Activated CD8-positive, alpha-beta memory T cell treated with anti-CD3 and anti-CD28 coated beads, Interleukin-2, amount 50 U/mL, for 4 hours (primary cell): ENCODE data around the gene RAB31.

ENCODE experiments used
- DNase-seq: peaks from one replicate; pipeline ENCODE4 v3.0.0-alpha.2; 2020

RAB31 gene

DNA sequence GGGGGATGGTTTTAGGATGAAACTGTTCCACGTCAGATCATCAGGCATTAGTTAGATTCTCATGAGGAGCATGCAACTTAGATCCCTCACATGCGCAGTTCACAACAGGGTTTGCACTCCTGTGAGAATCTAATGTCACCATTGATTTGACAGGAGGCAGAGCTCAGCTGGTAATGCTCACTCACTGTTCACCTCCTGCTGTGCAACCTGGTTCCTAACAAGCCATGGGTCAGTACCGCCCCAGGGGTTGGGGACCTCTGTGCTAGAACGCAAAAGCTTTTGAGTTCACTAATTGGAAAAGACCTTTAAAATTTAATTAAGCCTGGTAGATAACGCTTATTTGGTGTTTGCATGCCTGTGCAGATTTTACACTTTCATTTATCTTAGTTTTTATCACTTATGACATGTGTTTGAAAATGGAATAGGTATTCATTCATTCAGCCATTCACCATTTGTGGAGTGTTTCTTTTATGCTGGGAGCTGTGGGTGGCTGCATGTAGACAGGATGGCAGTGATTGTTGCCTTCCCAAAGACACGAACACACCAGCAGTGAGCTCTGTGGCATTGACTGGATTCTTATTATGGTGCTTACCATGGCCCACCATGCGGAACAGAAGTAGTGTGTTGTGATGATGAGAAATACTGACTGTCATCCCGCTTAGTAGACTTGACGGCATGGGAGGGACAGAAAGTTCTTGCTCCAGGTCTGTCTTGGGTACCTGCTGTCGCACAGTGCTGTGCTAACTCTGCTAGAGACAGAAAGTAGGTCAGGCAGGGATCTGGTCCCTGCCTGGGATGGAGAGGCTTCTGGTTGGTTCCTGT is 6.4 kb downstream of the RAB31 start:
- no peak for DNase-seq

DNA sequence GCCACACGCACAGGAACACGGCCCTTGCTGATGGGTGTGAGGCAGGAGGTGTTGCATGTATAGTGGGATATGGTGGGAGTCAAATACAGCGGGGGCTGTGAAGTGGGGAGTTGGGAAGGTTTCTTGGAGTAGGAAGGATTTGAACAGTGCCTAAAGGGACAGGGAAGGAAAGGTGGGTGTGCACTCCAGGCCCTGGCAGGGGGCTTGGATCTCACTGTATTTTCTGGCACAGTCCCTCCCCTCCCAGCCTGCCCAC is 6.9 kb downstream of the RAB31 start:
- no peak for DNase-seq

DNA sequence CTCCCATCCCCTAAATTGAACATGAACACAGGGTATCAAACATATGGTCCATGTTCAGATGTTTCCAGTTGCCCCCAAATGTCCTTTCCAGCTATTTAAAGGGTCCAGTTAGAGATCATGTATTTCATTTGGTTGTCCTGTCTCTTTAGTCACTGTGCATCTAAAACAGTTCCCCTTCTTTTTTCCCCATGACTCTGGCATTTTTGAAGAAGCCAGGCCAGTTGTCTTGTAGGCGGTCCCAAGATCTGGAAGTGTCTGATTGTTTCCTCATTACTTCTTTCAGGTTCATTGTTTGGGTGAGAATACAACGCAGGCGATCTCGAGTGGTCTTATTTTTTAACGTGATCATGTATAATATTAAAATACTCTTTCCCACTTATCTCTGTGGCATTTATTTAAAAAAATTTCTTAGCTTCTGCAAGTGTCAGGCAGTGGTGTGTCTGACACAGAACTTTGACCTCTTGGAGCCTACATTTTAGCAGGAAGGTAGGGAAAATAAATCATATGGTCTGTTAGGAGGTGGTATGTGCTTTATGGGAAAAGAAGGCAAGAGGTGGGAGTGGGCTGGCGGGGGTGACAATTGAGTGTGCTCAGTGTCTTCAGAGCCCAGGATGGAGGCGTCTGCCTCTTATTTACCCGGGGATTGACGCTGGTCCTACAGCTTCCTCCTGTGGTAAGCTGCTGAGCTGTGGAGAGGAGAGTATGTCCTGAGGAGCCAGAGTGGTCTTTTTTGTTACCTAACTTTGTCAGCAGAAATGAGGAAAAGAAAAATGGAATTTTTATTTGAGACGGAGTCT is 8.1 kb downstream of the RAB31 start:
- DNase-seq, result no peak

DNA sequence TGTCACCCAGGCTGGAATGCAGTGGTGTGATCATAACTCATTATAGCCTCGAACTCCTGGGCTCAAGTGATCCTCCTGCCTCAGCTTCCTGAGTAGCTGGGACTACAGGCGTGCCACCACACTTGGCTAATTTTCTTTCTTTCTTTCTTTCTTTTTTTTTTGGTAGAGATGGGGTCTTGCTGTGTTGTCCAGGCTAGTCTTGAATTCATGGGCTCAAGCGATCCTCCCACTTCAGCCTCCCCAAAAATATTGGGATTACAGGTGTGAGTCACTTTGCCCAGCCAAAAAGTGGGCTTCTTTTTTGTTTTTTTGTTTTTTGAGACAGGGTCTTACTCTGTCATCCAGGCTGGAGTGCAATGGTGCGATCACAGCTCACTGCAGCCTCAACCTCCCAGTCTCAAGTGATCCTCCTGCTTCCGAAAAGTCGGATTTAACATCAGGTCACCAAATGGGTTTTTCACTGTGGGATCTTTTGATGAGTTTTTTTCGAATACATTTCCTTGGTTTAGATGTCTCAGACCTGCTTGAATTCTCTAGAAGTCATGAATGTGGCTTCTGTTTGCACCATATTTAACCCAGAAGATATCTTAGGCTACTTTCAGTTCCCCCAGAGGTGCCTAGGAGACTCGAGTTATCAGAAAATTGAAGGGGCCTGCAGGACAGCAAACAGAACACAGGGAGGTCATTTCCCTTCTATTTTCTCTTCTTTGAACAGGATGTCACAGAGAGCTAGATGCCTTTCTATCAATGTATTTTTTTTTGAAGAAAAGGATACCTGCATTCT is 8.9 kb downstream of the RAB31 start:
- no peak for DNase-seq

DNA sequence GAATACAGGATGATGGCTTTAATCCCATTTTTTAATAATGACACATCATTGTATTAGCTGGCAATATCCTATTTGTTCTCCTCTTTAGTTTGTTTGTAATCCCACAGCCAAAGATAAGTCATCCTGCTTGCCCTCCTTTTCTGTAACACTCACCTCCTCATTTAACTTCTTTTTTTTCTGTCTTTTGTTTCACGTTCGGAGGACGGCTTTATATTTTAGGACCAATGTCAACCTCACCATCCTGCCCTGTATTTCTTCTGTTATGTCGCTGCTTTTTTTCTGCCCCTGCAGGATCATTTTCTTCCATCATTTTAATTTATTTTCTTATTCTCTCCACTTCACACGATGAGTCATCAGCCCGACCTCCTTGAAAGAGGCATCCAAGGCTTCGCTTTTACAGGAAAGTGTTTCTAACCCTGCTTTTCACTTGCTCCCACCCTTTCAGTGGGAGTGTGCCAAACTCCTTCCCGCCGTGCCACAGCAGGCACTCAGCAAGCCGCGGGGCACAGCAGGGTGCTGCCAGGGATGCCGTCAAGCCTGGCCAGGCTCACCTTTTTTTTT is 11.4 kb downstream of the RAB31 start:
- no peak for DNase-seq

DNA sequence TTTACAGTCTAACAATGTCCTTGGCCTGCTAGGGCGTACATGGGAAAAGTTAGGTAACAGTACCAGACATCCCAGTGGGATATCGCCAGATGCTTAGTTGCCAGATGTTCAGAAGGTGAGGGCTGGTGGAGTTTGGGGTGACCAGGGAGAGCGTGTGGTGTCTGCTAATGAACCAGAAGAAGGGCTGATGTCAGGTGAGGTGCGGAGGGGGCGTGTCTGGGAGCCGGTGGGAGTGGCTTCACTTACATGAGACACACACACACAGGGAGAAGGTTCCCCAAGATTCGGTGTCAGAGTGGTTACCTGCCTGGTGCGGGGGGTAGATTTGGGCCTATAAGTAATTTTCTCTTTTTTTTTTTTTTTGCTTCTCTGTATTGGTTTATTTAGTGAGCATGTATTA is 12.2 kb downstream of the RAB31 start:
- no peak for DNase-seq

DNA sequence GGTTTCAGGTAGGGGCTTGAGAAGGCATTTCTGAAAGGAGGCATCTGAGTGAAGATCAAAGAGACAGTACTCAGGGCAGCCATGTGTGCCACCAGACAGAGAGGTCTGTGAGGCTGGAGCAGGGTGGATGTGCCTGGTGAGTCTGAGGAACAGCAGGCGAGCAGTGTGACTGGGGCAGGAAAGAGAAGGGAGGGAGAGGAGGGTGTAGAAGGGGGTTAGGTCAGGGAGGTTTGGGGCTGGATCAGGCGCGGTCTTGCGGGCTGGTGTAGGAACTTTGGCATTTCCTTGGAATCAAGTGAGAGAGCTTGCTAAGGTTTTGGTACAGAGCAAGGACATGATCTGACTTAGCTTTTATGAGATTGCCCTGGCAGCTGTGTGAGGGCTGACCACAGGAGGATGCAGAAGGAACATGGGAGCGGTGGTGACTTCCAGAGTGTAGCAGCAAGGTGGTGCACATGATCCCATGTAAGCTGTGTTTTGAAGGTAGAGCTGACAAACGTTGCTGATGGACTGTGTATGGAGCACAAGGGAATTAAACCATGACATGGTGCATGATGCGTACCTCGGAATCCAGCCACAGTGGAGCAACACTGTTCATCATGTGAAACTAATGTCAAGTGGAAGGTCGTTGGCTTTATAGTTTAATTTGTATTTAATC is 13.9 kb downstream of the RAB31 start:
- no peak for DNase-seq

DNA sequence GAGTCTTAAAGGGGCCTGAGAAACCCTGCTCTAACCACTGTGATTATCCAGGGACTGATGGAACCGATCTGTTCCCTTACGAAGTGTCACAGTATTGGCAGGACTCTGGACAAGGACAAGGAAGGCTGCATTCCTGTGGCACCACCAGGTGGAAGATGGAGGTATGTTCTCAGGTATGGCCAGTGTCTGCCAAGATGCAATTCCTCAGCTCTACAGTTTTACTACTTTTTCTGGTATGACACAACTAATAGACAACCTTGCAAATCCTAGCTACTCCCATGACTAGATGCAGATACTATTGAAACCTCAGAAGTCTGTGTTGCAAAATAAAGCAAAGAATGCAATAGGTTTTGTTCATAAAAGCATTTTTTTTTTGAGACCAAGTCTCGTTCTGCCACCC is 14.6 kb downstream of the RAB31 start:
- DNase-seq, result no peak

DNA sequence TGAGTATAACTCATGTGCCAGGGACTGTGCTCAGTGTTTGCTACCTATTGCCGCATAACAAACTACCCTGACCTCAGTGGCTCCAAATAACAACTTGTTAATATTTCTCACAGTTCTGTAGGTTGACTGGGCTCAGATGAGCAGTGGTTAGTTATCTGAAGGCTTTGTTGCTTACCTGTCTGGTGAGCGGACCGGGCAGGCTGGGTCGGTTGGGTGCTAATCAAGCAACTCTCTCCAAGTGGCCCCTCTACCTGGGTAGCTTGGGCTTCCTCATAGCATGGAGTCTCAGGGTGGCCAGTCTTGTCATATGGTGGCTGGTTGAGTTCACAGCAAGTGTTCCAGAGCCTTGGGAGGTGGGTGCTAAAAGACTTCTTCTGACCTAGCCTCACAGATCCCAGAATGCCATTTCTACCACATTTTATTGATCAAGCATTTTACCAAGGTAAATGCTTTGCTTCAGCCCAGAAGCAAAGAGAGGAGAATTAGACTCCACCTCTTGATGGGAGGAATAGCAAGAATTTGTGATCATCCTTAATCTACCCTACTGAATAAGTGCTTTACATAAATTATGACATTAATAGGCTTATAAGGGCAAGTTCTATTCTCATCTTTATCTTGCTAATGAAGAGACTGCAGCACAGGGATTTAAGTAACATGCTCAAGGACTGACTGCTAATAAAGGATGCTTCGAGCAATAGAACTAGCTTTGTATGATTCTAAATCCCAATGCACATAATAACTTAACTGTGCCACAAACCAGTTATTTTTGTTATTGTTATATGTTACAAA is 16.9 kb downstream of the RAB31 start:
- no peak for DNase-seq

DNA sequence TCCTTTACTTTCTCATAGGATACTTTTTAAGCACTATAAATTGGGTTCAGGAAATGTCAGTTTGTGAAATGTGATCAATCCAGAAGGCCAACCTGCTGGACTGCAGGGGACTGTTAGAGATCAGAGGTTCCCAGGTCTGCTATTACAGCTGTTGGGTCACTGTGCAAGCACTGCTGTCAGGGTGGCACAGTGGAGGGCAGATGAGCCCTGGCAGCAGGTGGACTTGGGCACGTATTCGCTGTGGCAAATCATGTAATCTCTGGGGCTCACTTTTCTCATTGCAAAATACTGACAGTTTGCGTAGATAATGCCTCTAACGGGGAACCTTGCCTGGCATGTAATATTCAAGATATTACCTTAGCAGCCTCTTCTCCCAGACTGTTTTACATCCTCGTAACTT is 18.1 kb downstream of the RAB31 start:
- DNase-seq, result no peak

DNA sequence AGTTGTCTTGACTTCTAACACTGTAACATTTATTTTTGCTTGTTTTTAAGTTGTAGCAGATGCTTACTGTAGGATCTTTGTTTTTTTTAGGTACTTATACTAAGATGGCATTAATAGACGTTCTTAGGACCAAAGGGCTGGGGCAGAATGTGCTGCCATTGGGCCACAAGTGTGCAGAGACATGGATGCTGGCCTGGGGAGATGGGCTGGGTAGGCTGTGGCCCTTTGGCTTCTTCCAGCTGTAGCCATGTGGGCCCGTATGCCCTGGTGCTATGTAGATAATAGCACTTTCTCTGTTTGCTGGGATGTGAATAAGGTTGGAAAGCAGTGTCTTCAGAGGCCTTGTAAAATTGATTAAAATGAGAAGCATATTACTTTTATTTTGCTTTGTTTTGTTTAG is 18.8 kb downstream of the RAB31 start:
- no peak for DNase-seq

DNA sequence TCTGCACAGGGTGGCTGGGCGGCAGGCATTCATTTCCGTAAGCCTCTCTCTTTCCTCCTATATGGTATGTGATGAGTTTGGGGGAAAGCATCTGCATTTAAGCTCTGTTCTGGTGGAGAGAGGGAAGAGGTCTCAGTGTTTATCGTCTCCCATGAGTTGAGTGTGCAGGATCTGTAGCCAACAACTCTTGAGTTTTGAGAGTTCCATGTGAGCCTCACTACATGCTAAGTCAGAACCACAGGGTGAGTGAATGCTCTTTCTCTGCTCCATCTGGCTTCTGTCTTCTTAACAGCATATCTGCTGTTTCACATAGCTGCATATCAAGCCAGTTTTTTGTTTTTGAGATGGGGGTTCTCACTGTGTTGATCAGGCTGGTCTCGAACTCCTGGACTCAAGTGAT is 22.7 kb downstream of the RAB31 start:
- DNase-seq, result no peak

DNA sequence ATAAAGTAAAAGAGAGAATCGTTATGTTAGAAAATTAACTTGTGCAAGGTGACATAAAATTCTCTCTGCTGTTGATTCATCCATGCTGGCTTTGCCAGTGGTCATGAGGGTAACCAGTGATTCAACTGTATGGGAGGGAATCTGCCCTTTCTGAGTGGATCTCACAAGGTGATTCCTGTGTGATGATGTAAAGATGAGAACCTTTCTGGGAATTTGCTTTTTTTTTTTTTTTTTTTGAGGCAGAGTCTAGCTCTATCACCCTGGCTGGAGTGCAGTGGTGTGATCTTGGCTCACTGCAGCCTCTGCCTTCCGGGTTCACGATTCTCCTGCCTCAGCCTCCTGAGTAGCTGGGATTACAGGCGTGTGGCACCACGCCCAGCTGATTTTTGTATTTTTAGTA is 23.3 kb downstream of the RAB31 start:
- no peak for DNase-seq

DNA sequence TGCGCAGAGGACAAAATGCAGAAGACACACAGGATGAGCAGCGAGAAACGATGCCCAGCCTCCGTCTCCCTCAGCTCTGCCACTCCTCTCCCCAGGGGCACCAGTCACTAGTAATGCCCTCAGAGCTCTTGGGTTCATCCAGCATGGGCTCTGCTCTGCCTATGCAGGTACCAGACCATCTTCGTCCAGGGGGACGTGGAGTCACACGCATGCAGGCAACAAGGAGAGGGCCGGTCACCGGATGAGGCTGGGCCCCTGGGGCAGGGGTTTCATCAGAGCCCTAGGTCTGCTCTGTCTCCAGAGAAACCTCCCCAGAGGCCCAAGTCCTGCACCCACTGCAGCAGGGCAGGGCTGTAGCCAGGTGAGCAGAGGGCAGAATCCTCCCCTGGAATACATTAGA is 23.9 kb downstream of the RAB31 start:
- DNase-seq, result no peak

DNA sequence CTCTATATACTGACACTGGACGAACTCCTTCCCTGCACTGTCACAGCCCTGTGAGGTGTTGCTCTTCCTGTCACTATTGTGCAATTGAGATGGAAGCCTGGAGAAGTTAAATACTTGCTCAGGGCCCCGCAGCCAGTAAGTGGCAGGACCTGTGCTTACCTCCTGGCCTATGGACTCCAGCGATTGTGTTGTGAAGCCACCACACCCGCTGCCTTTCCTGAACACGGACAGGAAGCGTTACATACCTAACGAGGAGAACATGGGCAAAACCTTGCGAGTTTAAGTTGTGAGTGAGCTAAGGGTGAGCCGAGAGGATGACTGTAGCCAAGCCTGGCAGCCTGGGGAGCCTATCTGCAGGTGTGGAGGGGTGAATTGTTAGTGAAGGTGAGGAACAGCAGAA is 26.1 kb downstream of the RAB31 start:
- no peak for DNase-seq

DNA sequence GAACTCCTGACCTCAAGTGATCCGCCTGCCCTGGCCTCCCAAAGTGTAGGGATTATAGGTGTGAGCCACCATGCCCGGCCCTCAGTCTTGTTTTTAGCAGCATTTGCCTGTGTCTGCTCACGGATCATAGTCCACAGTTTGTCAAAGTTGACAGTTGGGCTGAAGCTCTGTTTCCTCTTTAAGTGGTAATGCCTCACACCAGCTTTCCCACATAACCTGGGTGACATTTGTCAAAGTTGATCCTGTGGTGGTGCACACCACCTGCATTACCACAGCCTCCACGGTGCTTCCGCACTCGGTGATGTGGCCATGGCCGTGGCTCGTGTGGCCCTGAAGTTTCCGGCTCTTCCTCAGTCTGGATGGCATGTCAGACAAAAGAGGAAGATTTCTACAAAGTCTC is 27.1 kb downstream of the RAB31 start:
- no peak for DNase-seq

DNA sequence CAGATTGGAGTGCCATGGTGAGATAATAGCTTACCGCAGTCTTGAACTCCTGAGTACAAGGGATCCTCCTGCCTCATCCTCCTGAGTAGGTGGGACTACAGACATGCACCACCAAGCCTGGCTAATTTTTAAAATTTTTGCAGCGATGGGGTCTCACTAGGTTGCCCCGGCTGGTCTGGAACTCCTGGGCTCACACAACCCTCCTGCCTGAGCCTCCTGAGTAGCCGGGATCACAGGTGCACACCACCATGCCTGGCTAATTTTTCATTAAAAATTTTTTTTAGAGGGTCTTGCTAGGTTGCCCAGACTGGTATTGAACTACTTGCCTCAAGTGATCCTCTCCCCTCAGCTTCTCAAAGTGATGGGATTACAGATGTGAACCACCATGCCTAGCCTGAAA is 27.8 kb downstream of the RAB31 start:
- no peak for DNase-seq

DNA sequence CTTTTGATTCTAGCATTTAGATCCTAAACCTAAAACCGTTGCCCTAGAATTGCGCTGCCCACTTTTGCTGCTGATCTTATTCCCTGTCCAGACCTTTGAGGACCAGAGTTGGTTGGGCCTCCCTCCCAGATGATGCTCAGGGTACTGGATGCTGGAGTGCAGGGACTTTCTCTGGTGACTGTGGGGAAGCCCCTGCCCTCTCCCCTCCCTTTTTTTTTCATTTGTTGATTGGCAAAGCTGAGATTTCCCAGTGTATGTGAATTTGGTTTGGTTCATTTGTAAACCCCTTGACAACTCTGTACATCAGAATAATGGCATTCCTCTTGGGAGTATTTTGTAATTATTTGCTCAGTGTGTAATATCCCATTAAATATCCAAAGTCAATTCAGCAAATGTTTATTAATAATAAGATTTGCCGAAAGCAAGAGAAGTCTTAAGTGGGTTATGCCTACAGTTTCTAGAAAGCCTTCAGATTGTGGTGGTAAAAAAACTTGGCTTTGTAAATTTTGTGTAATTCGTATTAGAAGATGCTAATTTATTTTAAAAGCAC is 28.3 kb downstream of the RAB31 start:
- DNase-seq, result no peak

DNA sequence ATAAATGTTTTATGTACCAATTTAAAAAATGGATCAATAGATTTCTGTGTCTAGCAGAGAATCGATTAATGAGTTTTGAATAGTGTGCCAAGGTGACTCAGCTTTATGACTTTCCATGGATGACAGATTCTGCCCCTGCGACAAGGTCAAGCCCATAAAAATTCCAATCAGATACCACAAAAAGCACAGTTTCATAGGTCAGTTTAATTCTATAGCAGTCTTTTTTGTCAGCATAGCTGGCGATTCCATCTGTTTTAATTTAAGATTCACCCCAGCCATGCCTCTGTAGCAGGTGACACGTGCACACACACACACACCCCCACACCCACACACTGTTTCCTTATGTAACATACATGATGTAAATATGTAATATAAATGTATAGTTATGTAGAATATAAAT is 28.9 kb downstream of the RAB31 start:
- no peak for DNase-seq

DNA sequence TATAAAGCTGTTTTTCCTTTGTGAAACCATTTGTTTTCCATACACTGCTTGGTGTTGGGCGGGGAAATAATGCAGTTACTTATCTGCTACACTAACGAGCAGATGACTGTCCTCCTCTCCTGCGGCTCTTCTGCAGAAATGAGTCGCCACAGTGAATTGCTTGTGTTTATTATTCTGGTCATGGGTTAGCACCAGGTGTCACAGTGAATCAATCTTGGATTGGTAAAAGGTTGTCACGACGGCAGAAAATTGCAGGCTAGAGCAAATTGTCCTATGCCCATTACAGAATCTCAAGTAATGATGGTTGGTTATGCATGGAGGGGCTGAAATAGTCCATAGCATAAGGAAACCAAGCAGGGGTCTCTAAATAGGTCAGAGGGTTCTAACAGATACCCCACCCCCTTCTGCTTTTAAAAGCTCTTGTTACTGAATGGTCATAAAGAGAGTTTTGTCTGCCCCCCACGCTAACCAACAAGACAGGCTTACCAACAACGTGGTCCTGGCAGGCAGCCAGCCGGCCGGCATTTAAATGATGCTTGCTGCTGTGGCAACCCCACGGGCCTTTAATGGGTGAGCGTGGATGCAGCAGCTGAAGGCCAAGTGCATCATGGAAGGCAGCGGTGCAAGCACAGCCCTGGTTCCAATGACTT is 29.5 kb downstream of the RAB31 start:
- DNase-seq, result no peak

DNA sequence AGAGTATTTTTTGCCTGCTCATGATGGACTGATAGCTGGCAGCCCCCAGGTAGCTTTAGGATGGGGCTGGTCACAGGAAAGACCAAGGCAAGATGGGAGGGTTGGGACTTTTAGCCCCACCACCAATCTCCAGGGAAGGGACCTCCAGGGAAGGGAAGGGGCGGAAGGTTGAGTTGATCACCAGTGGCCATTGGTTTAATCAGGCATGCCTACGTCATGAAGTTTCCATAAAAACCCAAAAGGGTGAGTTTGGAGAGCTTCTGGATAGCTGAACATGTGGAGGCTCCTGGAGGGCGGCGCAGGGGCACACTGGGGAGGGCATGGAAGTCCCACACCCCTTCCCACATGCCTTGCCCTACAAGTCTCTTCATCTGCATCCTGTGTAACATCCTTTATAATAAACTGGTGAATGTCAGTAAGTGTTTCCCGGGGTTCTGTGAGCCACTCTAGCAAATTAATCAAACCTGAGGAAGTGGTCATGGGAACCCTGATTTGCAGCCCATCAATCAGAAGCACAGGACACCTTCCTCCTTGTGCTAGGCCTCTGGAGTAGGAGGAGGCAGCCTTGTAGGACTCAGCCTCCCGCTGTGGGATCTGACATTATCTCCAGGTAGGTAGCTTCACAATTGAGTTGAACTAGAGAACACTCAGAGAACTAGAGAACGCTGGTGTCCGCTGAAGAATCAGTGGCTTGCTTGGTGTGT is 30.3 kb downstream of the RAB31 start:
- DNase-seq, result no peak
